ENCODE data around the gene STX5. TPM values are rescaled to one million over a fixed set of nuclear protein-coding genes. Genes with fewer than 3 reads are reported as not detected.

STX5 gene
- total RNA-seq, 1 donor from 2014 or later, result 41.9 TPM

Other genes with a start within 250 kb of the STX5 start
- 29.9 and 41.7 TPM in 2 replicates for gene TUT1, start 240.5 kb downstream of the STX5 start, total RNA-seq
- 201 and 215 TPM in 2 replicates for gene MTA2, start 230.2 kb downstream of the STX5 start, total RNA-seq
- 144 and 146 TPM in 2 replicates for gene EML3, start 219.3 kb downstream of the STX5 start, total RNA-seq
- 1.4 and 2.8 TPM in 2 replicates for gene ROM1, start 218.8 kb downstream of the STX5 start, total RNA-seq
- 70.0 and 81.4 TPM in 2 replicates for gene B3GAT3, start 210.1 kb downstream of the STX5 start, total RNA-seq
- 274 and 279 TPM in 2 replicates for gene GANAB, start 185.4 kb downstream of the STX5 start, total RNA-seq
- 35.2 and 35.7 TPM in 2 replicates for gene INTS5, start 178.7 kb downstream of the STX5 start, total RNA-seq
- 118 and 130 TPM in 2 replicates for gene C11orf98, start 166.8 kb downstream of the STX5 start, total RNA-seq
- gene CSKMT, start 166.7 kb downstream of the STX5 start, total RNA-seq, result 45.4 and 47.2 TPM in 2 replicates
- 8.0 and 9.5 TPM in 2 replicates for gene UQCC3, start 160.4 kb downstream of the STX5 start, total RNA-seq
- gene LBHD1, start 159.8 kb downstream of the STX5 start, total RNA-seq, result 21.4 and 21.7 TPM in 2 replicates
- gene UBXN1, start 153.0 kb downstream of the STX5 start, total RNA-seq, result 119 and 127 TPM in 2 replicates
- 0.18 and 0.23 TPM in 2 replicates for gene LRRN4CL, start 142.5 kb downstream of the STX5 start, total RNA-seq
- 28.7 and 32.8 TPM in 2 replicates for gene BSCL2, start 124.6 kb downstream of the STX5 start, total RNA-seq
- gene GNG3, start 124.4 kb downstream of the STX5 start, total RNA-seq, result not detected in 2 replicates
- gene HNRNPUL2, start 104.6 kb downstream of the STX5 start, total RNA-seq, result 62.6 and 63.5 TPM in 2 replicates
- gene TTC9C, start 103.6 kb downstream of the STX5 start, total RNA-seq, result 35.4 and 39.4 TPM in 2 replicates
- 7.3 and 9.3 TPM in 2 replicates for gene ZBTB3, start 77.9 kb downstream of the STX5 start, total RNA-seq
- 122 and 128 TPM in 2 replicates for gene POLR2G, start 70.5 kb downstream of the STX5 start, total RNA-seq
- gene TAF6L, start 60.7 kb downstream of the STX5 start, total RNA-seq, result 17.6 and 21.0 TPM in 2 replicates
- 34.6 and 35.9 TPM in 2 replicates for gene TMEM179B, start 44.6 kb downstream of the STX5 start, total RNA-seq
- gene TMEM223, start 40.0 kb downstream of the STX5 start, total RNA-seq, result 13.4 and 14.0 TPM in 2 replicates
- gene NXF1, start 26.6 kb downstream of the STX5 start, total RNA-seq, result 134 and 139 TPM in 2 replicates
- gene TEX54, start 790 bp upstream of the STX5 start, total RNA-seq, result 1.2 TPM in 1 of 2 replicates, not detected in the other
- 109 and 112 TPM in 2 replicates for gene WDR74, start 7.5 kb upstream of the STX5 start, total RNA-seq
- 245 and 286 TPM in 2 replicates for gene SLC3A2, start 48.8 kb upstream of the STX5 start, total RNA-seq
- not detected in 2 replicates for gene CHRM1, start 89.3 kb upstream of the STX5 start, total RNA-seq
- not detected in 2 replicates for gene SLC22A6, start 152.9 kb upstream of the STX5 start, total RNA-seq
- not detected in 2 replicates for gene SLC22A8, start 183.8 kb upstream of the STX5 start, total RNA-seq

Data from activated T-helper 2 cell treated with anti-CD3 and anti-CD28 coated beads, Interferon-gamma antibody, Interleukin-2, Interleukin-4, amounts not matched to agents 10 μg/mL and 5 μg/mL and 100 μg/mL, durations not matched to agents 14 hours and 24 hours and 36 hours (primary cell).